WTC11 (cell line): Measurements from ENCODE around the gene ICA1.

Experiments
- ESRRA ChIP-seq: sonication (generic); formaldehyde crosslinking; IDR thresholded peaks from 2 replicates; pipeline ENCODE4 v1.8.1; 2022; ENCODE audit warnings: mild to moderate bottlenecking, missing genetic modification reagents, borderline replicate concordance
- TF ChIP-seq, protein P1 (sequence below): sonication (generic); formaldehyde crosslinking; conservative IDR thresholded peaks from 2 replicates; pipeline ENCODE4 v1.8.1; 2022; ENCODE audit warnings: mild to moderate bottlenecking, missing genetic modification reagents
- TF ChIP-seq, protein P2 (sequence below): fragments of 250-450 bp; sonication (Bioruptor Pico); conservative IDR thresholded peaks from 2 replicates; pipeline ENCODE4 v1.9.0; 2021; ENCODE audit warnings: mild to moderate bottlenecking

DNA sequence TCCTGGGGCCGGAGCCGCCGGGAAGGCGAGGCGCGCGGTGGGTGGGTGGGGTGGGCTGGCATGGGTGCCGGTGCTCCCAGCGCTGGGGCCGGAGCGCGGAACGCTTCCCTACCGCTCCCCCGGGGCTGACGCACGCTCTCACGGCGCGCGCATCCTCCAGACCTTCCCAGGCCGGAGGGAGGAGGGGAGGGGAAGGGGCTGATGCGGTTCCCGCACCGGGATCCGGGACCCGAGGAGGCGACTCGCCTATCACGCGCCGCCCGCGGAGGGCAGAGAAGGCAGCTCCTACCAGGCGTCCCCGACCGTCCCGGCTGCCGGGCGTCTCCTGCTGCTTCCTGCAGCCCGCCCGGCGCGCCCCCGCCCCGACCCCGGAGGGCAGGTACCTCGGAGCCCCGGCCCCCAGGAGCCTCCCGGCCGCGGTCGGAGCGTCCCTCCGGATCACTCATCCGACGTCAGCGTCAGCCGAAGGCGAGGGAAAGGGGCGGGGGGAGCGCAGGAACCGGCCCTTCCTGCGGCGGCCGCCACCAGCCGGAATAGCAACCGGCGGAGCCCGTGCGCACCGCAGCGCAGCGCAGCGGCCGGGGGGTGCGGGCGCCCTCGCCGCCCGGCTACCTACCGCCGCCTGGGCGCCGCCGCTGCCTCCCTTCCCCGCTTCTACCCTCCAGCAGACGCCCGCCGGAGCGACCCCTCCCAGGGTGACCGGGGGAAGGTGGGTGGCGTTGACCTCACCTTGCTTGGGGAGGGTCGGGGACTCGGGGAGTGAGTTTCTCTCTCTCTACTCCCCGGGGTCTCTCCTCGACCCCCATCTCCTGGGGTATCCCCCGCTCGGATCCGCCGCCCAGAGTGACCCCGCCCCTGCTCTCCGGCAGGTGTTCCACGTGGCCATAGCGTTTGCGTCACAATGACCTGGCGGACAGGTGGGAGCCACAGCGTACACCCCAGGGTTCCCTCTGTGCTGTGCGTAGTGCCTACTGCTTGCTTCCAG, at the start of gene ICA1:
- no peak; the same call in 1 of the 2 replicates for TF ChIP-seq ESRRA (CRISPR knock-in tag)
- TF ChIP-seq, protein P1, sequence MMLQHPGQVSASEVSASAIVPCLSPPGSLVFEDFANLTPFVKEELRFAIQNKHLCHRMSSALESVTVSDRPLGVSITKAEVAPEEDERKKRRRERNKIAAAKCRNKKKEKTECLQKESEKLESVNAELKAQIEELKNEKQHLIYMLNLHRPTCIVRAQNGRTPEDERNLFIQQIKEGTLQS (CRISPR knock-in tag) = no peak
- TF ChIP-seq, protein P2, sequence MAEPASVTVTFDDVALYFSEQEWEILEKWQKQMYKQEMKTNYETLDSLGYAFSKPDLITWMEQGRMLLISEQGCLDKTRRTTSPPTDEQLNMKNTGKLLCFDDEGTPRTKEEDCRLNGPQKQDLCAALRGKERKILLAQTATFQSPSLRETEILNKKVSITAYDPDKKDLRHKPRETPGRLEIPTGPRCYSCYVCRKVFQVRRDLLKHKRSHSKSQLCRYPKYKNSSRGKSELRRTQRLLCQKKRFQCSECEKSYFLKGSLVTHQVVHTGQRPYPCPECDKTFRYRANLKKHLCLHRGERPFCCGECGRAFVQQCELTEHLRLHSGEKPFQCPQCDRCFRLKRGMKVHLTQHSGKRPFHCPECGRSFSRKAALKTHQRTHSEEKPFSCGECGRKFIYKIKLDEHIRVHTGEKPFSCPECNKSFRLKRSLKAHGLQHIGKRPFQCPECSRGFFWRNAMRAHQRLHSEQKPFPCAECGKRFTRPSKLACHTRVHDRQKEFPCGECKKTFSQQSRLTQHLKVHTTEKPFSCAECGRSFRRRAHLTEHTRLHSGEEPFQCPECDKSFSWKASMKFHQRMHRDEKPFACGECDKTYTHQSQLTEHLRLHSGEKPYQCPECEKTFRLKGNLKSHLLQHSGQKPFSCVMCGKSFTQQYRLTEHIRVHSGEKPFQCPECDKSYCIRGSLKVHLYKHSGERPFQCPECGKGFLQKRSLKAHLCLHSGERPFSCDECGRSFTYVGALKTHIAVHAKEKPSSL = no peak
